ENCODE results near the gene TAS2R43.
"Not testable (repeated sequence)": the region's sequence is repeated elsewhere in the genome, so short reads cannot be mapped to it uniquely, and the experiment has no call there.

TAS2R43 gene

DNA sequence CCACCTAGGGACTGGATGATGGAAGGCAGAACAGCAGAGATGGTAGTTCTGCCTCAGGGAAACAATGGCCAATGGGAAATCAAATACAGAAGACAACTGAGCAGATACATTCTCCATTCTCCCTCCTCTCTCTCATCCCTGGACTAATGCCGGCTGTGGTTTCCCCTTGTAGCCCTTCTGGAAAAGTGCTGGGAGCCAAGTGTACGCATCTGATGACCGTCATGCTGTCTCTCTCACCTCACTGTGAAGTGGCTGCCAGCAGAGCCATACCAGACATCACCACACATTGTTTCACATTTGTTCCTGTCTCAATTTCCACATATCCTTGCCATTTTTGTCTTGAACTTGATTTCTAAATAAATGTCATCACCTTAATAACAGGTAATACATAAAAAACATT, 33.1 kb downstream of the TAS2R43 start:
- DNase-seq = no peak

DNA sequence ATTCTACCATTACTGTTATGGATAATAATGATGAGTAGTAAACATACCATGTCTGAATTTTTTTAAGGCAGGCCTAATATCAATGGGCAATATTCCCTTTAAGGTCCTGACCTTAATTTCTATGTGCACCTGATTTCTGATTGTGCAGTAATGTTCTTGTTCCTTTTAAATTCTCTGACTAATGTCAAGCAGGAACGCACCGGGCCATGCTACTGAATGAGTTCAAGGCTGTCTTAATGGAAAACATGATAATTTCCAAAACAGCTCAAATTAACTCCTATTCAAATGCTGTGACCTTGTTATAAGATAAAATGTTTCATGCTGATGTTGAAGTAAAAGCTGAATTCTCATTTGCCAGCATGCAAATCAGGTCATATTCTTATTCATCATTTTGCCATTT, 36.8 kb downstream of the TAS2R43 start:
- DNase-seq = no peak

DNA sequence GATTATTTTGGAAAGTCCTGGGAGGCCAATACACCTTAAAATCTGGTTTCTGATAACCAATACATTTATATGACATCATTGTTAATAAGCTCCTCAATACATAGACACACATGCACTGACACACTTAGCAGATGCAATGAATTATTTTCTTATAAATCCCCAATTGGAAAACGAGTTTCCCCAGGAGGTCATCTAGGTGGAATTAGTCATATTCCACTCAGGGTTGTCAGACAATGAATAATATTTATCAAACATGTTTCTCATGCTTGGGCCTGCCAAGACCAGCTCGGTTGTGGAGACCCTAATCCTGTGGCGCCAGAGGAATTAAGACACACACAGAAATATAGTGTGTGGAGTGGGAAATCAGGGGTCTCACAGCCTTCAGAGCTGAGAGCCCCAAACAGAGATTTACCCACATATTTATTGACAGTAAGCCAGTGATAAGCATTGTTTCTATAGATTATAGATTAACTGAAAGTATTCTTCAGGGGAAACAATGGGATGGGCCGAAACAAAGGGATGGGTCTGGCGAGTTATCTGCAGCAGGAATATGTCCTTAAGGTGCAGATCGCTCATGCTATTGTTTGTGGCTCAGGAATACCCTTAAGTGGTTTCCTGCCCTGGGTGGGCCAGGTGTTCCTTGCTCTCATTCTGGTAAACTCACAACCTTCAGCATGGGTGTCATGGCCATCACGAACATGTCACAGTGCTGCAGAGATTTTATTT, 42.1 kb downstream of the TAS2R43 start:
- not testable (repeated sequence) for DNase-seq

GRCh38 chr12:11041366-11041765, 50.7 kb downstream of the TAS2R43 start:
- DNase-seq = not testable (repeated sequence)
